B cell (primary cell): ENCODE data around the gene GRM8.

Experiments
- CTCF ChIP-seq: fragments of 200-600 bp; IDR thresholded peaks from one replicate; pipeline ENCODE4 v1.8.0; 2022; ENCODE audit warnings: antibody characterized with exemption, mild to moderate bottlenecking
- EZH2 ChIP-seq: IDR thresholded peaks from 2 replicates; pipeline ENCODE4 v1.6.1; 2012; ENCODE audit warnings: borderline replicate concordance, low read depth, mild to moderate bottlenecking, moderate library complexity, low read length; ENCODE audit not compliant: insufficient read depth, poor library complexity, severe bottlenecking

- TF ChIP-seq CTCF (no peak), EZH2 (no peak)
Observed at GRCh38 chr7:126799541-126799940, 453.2 kb downstream of the GRM8 start.
